Endothelial cell of umbilical vein (primary cell): ENCODE results near the gene ARID2.

Source experiments
- CTCF ChIP-seq, 2 donors: IDR thresholded peaks; 1 replicate in 1 of 2; 2 replicates in 1 of 2; pipeline ENCODE4 v1.5.1; 2011; ENCODE audit warnings: low read length in 2 of 2, mild to moderate bottlenecking in 2 of 2, moderate library complexity in 2 of 2, control low read depth in 1 of 2, inconsistent platforms in 1 of 2, low read depth in 1 of 2; ENCODE audit not compliant: insufficient read depth in 1 of 2; ENCODE audit errors: extremely low read depth in 1 of 2
- EZH2 ChIP-seq: IDR thresholded peaks from 2 replicates; pipeline ENCODE4 v1.6.1; 2012; ENCODE audit warnings: borderline replicate concordance, low read depth, mild to moderate bottlenecking, moderate library complexity, low read length, inconsistent platforms; ENCODE audit not compliant: severe bottlenecking
- FOS ChIP-seq: IDR thresholded peaks from 2 replicates; pipeline ENCODE4 v1.6.1; 2011; ENCODE audit warnings: mild to moderate bottlenecking, low read length, moderate library complexity, borderline replicate concordance; ENCODE audit not compliant: insufficient read depth
- MAX ChIP-seq: IDR thresholded peaks from 2 replicates; pipeline ENCODE4 v1.6.1; 2011; ENCODE audit not compliant: insufficient read depth, insufficient read length
- POLR2A ChIP-seq: IDR thresholded peaks from 2 replicates; pipeline ENCODE4 v1.6.1; 2012; ENCODE audit warnings: low read depth, mild to moderate bottlenecking, control low read depth, low read length

- TF ChIP-seq MAX (no peak), CTCF (IDR thresholded peaks at IDR 0.05; ENCODE audit: extremely low read depth in 1 of 2, insufficient read depth in 1 of 2, low read depth in 1 of 2, low read length in 2 of 2) (no peak), EZH2 (no peak), POLR2A (no peak), FOS (no peak)
These were observed 51.6 kb downstream of the ARID2 start for GRCh38 chr12:45781080-45781479.
